OCI-LY7 (cell line): ENCODE results near the gene SCN4A.

Experiments used
- EZH2phosphoT487 ChIP-seq: fragments of 200-600 bp; sonication (generic); IDR thresholded peaks from 2 replicates; pipeline ENCODE4 v1.6.1; 2018; ENCODE audit warnings: low read depth, borderline replicate concordance, mild to moderate bottlenecking, mixed run types, antibody characterized with exemption, low read length, moderate library complexity, mixed read lengths
- TF ChIP-seq, protein P1 (sequence below): fragments of 200-600 bp; sonication (generic); conservative IDR thresholded peaks from 2 replicates; pipeline ENCODE4 v1.5.1; 2014; ENCODE audit warnings: mild to moderate bottlenecking, antibody characterized with exemption, low read length, moderate library complexity, mixed read lengths

DNA sequence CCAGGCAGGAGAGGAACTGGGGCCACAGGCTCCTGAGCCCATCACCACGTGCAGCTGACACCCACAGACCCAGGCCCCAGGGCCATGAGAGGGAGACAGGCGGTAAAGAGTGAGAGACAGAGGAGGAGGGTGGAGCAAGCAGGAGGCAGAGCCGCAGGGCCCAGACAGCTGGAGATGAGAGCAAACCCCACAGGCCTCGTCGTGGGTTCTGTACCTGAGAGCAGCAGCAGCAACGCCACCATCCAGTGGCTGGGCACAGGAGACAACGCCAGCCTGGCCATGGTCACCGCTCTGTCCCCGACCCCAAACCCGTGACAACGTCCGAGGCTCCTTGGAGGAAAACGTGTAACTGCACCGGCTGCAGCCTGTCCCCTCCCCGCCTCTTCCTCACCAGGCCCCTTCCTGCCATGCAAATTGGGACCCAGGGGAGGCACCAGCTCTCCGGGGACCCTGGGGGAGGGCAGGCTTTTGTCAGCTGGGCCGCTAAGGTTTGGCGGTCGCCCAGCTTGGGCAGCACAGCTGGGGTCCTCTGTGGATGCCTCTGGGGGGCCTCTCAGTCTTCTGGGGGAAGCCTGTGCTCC lies 40.6 kb downstream of the SCN4A start, which contains the start of gene CD79B:
- TF ChIP-seq, protein P1, sequence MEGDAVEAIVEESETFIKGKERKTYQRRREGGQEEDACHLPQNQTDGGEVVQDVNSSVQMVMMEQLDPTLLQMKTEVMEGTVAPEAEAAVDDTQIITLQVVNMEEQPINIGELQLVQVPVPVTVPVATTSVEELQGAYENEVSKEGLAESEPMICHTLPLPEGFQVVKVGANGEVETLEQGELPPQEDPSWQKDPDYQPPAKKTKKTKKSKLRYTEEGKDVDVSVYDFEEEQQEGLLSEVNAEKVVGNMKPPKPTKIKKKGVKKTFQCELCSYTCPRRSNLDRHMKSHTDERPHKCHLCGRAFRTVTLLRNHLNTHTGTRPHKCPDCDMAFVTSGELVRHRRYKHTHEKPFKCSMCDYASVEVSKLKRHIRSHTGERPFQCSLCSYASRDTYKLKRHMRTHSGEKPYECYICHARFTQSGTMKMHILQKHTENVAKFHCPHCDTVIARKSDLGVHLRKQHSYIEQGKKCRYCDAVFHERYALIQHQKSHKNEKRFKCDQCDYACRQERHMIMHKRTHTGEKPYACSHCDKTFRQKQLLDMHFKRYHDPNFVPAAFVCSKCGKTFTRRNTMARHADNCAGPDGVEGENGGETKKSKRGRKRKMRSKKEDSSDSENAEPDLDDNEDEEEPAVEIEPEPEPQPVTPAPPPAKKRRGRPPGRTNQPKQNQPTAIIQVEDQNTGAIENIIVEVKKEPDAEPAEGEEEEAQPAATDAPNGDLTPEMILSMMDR = no peak
- TF ChIP-seq EZH2phosphoT487 = no peak
